Stimulated activated CD4-positive, alpha-beta T cell treated with anti-CD3 and anti-CD28 coated beads, Interleukin-4, amount 100 ng/mL, for 48 hours (primary cell): ENCODE data around the gene ITGA8.
"Not testable (repeated sequence)": the region's sequence is repeated elsewhere in the genome, so short reads cannot be mapped to it uniquely, and the experiment has no call there.

ENCODE experiments used
- DNase-seq, 2 donors: peaks; one replicate each; pipeline ENCODE4 v3.0.0-alpha.2; 2020; ENCODE audit warnings: low read depth in 2 of 2

The ITGA8 gene

GRCh38 chr10:15494850-15495506, 224.7 kb downstream of the ITGA8 start:
- no peak for DNase-seq

GRCh38 chr10:15491856-15492642, 227.7 kb downstream of the ITGA8 start:
- DNase-seq, result no peak

DNA sequence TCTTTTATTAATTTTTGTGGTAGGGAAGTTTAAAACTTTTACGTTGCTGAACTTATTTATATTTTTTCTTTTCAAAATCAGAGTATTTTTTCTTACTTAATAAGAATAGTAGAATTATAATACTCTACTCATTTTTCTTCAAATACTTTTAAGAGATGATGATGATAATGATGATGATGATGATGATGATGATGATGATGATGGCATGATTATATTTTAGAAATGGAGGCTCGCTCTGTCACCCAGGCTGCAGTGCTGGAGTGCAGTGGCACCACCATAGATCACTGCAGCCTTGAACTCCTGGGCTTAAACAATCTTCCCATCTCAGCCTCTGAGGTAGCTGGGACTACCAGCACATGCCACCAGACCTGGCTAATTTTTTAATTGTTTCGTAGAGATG, 230.3 kb downstream of the ITGA8 start:
- DNase-seq, result no peak

GRCh38 chr10:15487376-15487775, 232.3 kb downstream of the ITGA8 start:
- no peak for DNase-seq

GRCh38 chr10:15486404-15486803, 233.3 kb downstream of the ITGA8 start:
- DNase-seq, result no peak

DNA sequence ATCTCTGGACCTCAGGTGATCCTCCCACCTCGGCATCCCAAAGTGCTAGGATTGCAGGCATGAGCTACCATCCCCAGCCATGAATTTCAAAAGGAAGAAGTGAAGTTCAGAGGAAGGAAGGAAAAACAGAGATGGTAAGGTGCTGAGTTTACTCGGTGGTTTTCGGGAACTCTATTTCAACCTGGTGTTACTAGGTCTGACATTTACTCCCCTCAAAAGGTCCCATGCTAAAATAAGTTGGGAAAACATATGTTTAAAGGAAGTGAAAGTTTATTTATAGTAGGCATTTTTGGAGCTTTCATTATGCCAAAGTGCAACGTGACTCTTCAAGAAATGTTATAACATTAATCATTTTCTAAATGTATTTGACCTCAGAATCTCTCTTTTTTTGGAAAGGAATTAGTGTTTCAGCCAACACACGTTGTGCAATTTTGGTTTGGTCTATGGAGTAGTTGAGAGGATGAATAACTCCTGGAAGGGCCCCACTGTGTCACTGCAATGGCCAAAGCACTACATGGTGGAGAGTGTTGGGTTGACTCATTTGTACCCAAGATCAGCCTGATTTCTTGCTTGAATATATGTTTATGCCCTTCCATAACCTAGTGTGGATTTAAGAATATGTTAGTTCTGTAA, 233.9 kb downstream of the ITGA8 start:
- no peak for DNase-seq

DNA sequence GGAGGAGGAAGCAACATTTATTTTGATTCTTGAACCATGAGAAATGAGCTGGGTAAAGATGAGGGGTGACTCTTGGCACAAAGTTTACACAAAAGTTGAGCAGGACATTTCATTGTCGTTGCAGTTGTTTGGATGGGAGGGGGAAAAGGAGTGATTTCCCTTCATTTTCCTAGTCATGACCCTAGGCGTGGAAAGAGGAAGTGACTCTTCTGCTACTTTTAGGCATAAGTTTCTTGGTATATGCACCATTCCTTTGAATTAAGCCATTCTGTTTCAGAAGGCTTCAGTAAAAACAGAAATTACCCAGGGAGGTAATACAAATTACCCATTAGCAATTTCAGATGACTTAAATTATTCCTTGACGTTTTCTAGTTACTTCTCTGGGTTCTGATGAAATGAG, 234.7 kb downstream of the ITGA8 start:
- DNase-seq, result no peak

DNA sequence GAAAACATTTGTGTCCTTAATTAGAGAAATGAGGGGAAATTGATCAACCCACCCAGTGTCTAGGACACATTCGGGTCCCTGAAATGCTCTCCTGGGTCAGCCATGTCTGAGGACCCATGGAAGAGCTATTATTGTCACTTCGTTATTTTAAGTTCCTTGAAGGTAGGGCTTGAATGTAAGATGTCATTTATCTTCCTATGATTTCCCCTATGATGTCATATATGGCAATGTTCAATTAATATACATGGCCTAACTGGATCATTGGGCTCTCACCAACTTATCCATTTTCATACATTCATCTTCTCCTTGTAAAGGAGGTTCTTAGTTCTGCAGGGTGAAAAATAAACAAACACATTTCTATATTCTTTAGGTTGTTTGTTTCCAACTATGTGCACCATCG, 235.6 kb downstream of the ITGA8 start:
- DNase-seq, result no peak

GRCh38 chr10:15483215-15484075, 236.3 kb downstream of the ITGA8 start:
- DNase-seq, result no peak

DNA sequence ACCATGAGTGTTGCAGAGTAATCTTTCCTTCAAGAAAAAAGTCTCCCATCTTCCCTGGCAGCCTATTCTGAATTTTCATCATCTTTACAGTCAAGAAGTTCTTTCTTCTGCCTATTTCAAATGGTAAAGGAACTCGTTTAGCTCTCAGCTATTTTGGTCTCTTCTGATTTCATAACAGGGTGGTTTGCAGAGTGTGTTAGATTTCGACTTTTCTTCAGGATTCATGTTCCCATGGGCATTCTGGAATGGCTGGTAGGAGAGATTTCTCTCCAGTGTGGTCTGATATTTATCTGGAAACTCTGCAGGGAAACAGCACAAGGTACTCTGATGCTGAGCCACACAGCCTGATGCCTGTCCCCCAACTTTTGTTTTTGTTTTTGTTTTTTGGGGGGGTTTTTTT, 237.6 kb downstream of the ITGA8 start:
- DNase-seq, result no peak

GRCh38 chr10:15478950-15479349, 240.8 kb downstream of the ITGA8 start:
- no peak for DNase-seq

- no peak for DNase-seq
Observed at GRCh38 chr10:15478429-15478828, 241.3 kb downstream of the ITGA8 start.

GRCh38 chr10:15476337-15476736, 243.4 kb downstream of the ITGA8 start:
- no peak for DNase-seq

GRCh38 chr10:15475439-15475838, 244.3 kb downstream of the ITGA8 start:
- DNase-seq, result not testable (repeated sequence)

DNA sequence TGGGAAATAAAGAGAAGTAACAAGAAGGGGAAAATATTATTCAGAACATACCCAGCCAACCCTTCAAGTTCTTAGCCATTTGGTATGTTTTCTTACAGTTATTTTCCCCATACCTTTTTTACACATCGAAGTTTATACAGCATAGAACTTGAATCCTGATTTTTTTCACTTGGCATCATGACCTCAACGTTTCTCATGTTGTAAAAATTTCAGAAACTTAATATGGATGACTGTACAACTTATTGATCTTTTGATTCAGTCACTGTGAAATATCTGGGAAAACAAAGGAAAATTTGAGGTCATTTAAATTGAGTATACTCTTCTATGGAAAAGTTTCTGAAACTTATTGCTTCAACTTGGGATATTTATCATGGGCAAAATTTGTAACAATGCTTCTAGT, 245.1 kb downstream of the ITGA8 start:
- no peak for DNase-seq

DNA sequence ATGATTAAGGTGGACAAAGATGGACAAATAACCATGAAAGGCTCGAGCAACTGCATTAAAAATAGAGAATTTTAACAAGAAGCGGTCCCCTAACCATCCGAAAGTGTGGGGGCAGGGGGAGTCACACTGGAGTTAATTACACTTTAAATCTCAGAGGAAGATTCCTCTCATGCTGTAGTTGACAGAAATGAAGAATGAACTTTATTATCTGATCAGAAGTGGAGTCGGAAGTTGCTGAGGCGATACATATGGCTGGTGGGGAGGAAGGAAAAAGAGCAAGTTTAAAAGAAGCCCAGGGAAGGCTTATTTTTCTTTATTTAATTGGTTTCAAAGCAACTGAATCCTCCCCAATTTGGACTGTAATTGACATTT, 246.3 kb downstream of the ITGA8 start:
- DNase-seq, result no peak

DNA sequence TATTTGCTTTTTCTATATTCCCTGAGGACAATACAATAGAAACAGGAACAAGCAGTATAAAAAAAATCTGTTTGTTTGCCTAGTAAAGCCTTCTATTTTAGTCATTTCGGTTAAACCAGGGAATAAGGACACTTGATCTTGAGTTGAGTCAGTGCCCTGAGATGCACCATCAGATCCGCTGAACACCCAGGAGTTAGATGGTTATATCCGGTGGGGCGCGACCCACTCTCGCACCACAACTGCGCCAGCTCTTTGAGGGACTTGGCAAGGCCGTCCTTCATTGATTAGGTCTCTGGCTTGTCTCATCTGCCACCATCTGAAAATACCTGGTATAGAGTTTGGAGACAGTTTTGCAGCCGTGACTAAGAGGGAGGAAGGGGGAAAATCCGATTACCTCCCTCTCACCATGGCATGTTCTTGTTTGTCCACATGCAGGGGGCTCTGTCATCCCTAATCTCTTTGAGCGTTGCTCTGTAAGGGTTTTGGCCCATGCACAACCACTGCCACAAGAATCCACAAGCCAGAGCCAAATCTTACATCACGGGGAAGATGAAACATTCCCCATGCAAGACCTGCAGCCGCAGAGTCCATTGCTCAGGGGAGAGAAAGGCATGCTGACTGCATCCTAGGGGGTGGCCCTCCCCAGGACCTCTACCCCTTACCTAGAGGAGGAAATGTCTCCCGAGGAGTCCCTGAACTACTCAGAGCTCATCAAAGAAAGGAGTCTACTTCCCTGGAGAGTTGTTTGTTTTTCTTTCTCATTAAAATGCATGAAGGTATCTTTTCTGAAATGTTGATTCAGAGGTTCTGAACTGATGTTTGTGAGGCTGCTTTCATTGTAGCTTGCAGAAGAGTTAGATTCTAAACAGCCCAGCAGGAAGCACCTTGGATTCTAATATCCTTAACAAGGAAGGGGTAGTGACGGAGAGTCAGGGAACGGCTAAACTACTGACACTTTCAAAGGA, 247.0 kb downstream of the ITGA8 start:
- no peak for DNase-seq

- DNase-seq, result no peak
Observed at GRCh38 chr10:15472008-15472407, 247.7 kb downstream of the ITGA8 start.

DNA sequence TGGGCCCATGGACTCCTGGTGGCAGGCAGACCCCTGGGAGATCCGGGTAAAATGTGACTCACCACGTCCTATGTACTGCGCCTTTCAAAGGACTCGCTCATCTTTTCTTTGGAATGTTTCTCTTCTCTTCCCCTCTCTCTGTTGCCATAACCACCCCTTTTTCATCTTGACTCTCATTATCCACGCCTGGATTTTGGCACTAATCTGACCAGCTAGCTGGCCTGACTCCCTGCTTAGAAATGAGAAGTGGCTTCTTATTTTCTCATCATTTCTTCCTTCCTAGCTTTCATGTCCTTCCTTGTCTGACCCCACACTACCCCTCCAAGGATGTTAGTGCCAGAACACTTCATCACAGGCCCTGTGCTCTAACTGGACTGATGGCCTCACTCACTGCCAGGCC, 250.6 kb downstream of the ITGA8 start:
- no peak for DNase-seq

GRCh38 chr10:15464381-15464780, 255.3 kb downstream of the ITGA8 start:
- no peak for DNase-seq
